CD4-positive, alpha-beta T cell treated with Interleukin-12 subunit alpha and Interleukin-12 subunit beta, for 1 hour (primary cell): Measurements from ENCODE around the gene GSTT2B.
"Not testable (repeated sequence)": the region's sequence is repeated elsewhere in the genome, so short reads cannot be mapped to it uniquely, and the experiment has no call there.

Experiments
- DNase-seq: peaks from one replicate; pipeline ENCODE4 v3.0.0-alpha.2; 2020

Gene GSTT2B

DNA sequence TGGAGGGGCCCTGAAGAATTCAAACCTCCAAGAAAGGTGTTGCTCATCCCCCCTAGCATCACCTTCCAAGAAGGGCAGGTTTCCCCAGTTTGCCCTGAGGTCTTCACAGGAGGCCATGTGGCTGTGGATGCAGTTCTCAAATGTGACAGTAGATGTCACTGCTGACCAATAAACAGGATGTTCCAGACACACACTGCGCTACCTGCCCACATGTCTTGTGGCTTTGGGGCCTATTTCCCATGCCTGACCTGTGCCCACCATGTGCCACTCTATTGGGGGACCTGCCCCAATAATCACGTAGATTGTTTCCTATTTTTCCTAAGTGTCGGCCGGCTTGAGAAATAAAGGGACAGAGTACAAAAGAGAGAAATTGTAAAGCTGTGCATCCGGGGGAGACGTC lies 23.4 kb upstream of the GSTT2B start:
- no peak for DNase-seq

DNA sequence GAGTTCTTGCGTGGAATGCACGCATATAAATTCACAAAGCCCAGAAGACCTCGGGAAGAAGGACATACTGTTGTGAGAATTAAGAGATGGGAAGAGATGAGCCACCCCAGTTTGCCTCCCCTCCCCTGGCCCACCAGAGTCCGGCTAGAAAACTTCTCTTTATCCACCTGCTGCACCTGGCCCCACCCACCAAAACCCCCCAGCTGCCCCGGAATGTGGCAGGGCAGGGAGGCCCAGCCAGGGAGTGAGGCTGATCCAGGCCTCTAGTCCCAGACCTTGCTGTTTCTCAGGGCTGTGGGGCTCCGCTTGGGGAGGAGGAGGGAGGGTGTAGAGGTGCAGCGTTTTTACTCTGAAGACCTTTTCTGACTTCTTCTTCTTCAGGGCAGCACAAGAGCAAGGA lies 19.6 kb upstream of the GSTT2B start:
- not testable (repeated sequence) for DNase-seq

DNA sequence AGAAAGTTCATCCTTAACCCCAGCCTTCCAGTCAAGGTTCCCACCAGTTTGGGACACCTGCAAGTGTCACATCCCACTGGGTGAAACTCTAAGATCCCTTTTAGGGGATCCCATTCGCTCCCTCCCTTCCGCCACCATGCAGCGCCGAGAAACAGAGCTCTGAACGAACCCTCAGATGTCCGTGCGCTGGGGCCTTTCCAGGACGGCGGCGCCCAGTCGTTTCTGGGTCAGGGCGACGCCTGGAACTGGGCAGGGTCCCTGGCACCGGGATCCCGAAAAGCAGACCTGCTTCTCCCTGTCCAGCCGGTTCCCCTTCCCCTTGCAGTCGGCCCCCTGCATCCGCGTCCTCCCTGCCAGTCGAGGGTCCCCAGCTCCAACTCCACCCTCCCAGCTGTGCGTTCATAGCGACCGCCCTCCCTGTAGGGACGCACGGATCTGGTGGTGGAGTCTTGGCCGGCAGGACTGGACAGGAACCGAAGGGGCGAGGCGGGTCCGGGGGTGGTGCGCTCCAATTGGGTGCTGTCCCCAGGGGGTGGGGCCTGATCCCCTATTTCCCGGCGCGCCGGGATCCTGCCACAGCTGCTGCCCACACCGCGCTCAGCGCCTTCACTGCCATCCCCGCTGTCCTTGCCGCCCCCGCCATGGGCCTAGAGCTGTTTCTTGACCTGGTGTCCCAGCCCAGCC lies 18.7 kb upstream of the GSTT2B start, which contains the start of gene GSTT2:
TSS of gene GSTT2 (plus strand) at position 578 of the 684 bp plus-strand sequence.
- DNase-seq = not testable (repeated sequence)

DNA sequence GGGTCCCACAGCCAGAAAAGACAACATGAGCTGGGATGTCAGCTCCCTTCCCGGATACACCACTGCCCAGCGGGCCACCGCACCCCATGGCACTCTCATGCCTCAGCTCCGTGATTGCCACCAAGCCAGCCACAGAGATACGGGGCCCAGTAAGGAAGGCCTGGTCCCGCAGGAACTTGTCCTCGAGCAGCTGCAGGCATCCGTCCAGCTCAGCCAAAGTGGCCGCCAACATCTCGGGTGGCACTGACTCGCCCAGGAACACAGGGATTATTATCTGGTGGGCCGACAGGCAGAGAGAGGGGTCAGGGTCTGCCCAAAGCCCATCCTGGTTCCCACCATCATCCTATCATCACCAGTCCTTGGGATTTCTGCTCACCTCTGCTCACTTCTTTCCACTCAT lies 16.3 kb upstream of the GSTT2B start:
- DNase-seq = not testable (repeated sequence)

DNA sequence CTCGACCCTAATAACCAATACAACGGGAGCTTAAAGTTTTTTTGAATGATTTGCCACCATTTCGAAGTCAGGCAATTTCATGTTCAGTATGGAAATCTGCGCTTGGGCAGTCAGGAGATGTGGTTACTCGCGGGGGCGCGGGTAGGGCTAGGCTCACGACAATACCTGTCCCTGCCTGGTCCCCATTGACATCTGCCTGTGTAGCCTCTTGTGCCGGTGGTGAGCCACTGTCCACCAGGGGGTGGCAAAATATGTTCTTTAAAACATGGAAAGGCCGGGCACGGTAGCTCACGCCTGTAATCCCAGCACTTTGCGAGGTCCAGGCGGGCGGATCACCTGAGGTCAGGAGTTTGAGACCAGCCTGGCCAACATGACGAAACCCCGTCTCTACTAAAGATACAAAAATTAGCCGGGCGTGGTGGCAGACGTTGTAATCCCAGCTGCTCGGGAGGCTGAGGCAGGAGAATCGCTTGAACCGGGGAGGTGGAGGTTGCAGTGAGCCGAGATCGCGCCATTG lies 13.9 kb upstream of the GSTT2B start:
- not testable (repeated sequence) for DNase-seq

DNA sequence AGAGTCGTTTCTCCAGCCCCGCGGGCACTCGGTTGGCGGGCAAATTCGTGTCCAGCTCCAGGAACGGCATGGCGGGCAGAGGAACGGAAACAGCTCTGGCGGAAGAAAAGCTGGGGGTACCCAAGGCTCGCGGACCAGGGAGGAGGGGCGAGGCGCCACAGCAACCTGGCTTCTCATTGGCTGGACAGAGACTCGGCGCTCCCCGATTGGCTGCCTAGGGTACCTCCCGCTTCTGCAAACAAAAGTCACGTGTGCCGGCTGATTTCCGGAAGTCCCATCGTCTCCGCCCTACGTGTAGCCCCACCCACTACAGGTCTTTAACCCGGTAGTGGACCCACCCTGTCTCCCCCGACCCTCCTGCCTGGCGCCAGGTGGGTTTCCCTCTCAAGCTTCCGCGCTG lies 13.3 kb upstream of the GSTT2B start, which contains the start of gene DDT:
TSS of gene DDT (minus strand) at position 97 of the 400 bp plus-strand sequence. CDS start at position 70, 27 bp downstream.
- not testable (repeated sequence) for DNase-seq

DNA sequence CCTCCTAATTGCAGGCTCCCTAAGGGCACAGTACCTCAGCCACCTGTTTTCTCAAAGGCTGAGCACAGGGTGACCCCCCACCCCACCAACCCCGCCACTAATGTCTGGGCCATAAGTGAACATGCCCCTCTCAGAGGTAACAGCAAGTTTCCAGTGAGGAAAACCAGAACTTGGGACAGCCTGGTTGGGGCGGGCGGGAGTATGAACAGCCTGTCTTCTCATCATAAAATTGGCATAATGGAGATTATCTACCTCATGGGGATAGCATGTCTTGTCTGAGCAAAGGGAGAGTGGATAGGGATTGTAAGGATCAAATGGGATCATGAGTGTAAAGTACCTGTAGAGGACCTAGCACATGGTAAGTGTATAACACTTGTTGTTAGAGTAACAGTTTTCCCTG lies 10.9 kb upstream of the GSTT2B start:
- DNase-seq = not testable (repeated sequence)

DNA sequence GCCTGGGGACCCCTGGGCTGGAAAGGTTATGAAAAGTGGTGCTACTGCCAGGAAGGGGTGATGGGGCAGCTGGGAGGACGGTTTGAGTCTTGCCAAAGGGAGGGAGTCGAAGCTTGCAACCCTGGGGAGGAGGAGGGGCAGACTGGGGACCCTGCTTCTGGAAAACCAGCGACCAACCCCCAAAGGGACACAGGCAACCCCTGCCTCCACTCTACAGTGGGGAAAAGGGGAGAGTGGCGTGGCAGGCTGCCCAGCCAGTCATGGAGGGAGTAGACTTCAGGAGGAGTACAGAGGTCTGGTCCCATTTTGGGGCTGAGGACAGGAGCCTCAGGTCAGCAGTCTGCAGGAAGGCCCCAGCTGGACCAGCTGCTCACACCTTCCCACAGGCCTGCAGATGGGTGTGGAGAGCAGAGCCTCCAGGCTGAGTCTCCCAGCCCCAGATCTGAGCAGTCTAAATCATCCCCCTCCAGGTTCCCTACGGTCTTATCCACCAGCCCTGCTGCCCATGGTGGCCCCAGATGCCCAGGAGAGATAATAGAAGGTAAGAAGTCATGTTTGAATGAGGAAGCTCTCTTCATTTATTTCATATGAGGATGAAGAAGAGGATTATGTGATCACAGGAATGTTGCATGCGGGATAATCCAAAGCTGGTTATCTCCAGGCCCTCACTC lies 10.0 kb upstream of the GSTT2B start:
- no peak for DNase-seq

DNA sequence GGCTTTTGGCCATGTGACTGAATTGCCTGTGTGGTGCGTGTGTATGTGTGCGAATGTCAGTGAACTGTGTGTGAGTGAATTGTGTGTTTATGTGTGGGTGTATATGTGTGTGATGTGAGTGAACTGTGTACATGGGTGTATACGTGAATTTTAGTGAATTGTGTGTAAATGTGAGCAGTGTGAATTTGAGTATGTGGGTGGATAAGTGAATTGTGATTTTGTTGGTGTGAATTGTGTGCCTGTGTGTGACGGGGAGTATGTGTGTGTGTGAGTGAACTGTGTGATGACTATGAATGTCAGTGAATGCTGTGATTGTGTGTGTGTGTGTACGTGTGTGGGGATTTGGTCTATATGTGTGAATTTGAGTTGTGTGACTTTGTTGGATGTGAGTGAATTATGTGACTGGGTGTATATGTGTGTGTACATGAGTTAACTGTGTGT lies 9.2 kb upstream of the GSTT2B start:
- DNase-seq = no peak

DNA sequence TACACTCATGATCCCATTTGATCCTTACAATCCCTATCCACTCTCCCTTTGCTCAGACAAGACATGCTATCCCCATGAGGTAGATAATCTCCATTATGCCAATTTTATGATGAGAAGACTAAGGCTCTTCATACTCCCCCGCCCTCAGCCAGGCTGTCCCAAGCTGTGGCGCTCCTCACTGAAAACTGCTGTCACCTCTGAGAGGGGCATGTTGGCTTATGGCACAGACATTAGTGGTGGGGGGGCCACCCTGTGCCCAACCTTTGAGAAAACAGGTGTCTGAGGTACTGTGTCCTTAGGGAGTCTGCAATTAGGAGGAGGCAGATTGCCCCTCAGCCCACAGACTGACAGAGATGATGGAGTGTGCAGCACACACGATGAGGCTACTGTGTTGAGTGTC lies 8.1 kb upstream of the GSTT2B start:
- DNase-seq = no peak

DNA sequence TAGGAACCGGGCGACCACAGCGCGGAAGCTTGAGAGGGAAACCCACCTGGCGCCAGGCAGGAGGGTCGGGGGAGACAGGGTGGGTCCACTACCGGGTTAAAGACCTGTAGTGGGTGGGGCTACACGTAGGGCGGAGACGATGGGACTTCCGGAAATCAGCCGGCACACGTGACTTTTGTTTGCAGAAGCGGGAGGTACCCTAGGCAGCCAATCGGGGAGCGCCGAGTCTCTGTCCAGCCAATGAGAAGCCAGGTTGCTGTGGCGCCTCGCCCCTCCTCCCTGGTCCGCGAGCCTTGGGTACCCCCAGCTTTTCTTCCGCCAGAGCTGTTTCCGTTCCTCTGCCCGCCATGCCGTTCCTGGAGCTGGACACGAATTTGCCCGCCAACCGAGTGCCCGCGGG lies 5.6 kb upstream of the GSTT2B start, which contains the start of gene DDTL:
TSS of gene DDTL (plus strand) at position 321 of the 400 bp plus-strand sequence. CDS start at position 348, 27 bp downstream.
- DNase-seq = not testable (repeated sequence)

DNA sequence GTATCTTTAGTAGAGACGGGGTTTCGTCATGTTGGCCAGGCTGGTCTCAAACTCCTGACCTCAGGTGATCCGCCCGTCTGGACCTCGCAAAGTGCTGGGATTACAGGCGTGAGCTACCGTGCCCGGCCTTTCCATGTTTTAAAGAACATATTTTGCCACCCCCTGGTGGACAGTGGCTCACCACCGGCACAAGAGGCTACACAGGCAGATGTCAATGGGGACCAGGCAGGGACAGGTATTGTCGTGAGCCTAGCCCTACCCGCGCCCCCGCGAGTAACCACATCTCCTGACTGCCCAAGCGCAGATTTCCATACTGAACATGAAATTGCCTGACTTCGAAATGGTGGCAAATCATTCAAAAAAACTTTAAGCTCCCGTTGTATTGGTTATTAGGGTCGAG lies 5.1 kb upstream of the GSTT2B start:
- not testable (repeated sequence) for DNase-seq

DNA sequence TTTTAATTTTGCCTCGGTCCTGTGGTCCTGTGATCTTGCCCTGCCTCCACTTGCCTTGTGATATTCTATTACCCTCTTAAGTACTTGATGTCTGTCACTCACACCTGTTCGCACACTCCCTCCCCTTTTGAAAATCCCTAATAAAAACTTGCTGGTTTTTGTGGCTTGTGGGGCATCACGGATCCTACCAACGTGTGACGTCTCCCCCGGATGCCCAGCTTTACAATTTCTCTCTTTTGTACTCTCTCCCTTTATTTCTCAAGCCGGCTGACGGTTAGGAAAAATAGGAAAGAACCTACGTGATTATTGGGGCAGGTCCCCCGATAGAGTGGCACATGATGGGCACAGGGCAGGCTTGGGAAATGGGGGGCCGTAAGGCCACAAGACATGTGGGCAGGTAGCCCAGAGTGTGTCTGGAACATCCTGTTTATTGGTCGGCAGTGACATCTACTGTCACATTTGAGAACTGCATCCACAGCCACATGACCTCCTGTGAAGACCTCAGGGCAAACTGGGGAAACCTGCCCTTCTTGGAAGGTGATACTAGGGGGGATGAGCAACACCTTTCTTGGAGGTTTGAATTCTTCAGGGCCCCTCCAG lies 4.6 kb downstream of the GSTT2B start:
- peak; percentile 84 for DNase-seq

DNA sequence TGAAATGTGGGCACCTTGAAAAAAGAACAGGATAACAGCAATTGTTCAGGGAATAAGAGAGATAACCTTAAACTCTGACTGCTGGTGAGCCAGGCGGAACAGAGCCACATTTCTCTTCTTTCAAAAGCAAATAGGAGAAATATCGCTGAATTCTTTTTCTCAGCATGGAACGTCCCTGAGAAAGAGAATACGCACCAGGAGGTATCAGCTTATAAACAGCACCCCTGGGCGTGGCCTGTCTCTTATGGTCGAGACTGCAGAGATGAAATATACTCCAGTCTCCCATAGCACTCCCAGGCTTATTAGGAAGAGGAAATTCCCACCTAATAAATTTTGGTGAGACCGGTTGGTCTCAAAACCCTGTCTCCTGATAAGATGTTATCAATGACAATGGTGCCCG lies 5.1 kb downstream of the GSTT2B start:
- not testable (repeated sequence) for DNase-seq

DNA sequence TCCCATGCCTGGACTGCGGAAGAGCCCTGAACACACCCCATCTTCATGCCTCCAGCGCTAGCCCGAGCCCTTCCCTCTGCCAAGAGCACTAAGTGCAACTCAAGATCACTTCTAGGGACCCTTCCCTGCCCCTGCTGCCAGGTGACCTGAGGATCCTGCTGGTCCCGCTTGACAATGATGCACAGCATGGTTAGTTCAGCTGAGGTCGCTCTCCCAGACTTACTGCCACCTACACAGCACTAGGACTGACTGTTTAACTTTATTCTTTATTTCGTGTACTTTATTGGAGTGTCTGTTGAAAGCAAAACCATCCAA lies 6.0 kb downstream of the GSTT2B start:
- not testable (repeated sequence) for DNase-seq

DNA sequence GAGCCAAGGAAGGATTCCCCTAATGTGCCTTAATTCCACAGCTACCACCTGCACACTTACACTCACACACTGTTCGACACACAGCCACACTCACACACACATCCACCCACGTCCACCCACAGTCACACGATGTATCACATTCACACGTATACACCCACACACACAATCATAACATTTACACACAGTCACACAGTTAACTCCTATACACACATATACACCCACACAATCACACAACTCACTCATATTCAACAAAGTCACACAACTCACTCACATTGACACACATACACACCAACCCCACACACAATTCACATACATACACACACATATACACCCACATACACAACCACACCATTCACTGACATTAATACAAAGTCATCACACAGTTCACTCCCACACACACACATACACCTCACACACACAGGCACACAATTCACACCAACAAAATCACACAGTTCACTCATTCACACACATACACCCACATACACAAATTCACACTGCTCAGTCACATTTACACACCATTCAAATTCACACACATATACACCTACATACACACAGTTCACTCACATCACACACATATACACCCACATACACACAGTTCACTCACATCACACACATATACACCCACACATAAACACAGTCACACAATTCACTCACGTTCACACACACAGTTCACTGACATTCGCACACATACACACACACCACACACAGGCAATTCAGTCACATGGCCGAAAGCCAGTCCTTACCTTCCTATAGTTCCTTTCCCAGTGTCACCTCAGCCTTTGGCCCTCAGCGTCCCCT lies 6.6 kb downstream of the GSTT2B start:
- not testable (repeated sequence) for DNase-seq

DNA sequence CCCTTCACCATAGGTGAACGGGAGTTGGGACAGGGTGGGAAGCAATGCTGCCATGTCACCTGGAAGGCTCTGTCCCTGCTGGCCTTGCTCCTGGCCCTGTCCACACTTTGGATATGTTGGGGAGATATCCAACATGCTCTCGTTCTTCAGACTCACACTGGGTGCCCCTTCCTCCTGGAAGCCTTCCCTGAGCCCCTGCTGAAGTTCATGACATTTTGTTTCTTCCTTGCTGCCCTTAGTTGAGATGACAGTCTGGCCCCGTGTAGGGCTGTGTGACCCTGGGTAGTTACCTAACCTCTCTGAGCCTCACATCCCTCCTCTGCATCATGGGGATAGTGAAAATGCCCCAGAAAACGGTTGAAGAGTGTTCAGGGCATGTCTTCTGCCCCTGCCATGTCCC lies 7.5 kb downstream of the GSTT2B start:
- DNase-seq = not testable (repeated sequence)

DNA sequence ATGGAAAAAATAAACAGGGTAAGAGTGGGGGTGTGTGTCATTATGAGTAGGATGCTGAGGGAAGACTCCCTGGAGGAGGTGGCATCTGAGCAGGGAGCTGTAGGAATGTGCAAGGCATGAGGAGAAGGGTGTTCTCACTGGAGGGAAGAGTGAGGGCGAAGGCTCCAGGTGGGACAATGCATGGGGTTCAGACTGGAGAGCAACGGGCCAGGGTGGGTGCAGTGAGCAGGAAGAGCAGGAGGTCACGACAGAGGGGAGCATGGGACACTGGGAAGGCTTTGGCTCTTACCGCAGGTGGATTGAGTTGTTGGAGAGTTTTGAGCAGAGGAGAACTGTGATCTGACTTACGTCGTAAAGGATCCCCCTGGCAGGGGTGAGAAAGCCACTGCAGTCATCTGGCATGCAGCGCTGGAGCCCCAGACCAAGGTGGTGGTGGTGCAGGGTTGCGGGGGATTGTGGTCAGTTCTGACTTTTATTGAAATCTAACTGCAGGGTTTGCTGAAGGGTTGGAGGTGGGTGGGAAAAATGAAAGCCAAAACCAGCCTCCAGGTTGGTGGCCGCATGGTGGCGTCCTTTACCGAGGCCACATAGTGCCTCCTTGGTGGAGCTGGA lies 8.1 kb downstream of the GSTT2B start:
- not testable (repeated sequence) for DNase-seq

DNA sequence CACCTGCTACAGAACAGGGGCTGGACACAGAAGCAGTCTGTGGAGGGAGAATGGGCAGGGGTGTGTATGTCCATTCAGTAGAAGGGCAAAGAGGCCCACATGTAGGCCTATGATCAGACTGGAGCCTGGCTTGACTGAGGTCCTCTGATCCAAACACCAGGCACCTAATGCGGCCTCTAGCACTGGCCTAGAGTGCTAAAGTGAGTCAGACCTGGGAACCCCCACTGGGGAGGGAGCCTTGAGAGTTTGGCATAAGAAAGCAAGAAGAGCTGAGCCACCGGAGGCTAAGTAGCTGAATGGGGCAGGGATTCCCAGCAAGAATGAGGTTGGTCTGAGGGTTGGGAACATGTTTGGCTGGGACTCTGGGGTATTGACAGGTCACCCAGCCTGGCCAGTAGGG lies 9.6 kb downstream of the GSTT2B start:
- DNase-seq = not testable (repeated sequence)

DNA sequence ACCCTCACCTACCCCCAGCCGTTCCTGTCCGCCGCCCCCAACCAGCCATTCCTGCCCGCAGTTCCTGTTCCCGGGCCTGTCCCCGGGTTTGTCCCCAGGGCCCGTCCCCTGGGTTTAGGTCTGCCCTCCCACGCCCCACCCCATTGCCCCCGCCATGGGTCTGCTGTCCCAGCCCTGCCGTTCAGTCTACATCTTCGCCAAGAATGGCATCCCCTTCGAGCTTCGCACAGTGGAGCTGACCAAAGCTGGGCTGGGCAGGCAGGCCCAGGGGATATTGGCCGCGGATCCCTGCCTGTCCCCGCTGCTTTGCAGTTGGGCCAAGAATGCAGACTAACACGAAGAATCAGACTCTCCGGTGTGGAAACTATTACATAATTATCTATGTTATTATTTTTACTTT lies 11.2 kb downstream of the GSTT2B start:
- not testable (repeated sequence) for DNase-seq

DNA sequence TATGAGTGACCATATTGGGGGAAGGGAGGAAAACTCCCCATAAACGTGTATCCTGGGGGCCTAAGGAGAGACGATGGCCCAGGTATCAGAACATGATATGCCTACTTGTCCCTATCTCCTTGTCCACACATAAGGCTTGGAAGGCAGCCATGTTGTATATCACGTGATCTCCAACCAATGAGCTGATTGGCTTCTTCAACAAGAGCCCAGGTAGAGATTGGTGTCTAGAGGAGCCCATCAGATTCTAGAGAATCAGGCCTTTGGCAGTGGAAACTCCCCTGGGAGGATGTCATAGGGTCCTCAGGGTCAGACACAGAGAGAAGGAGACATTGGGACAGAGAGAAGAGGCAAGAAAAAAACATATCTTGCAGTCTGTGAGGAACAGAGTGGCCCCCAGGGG lies 13.6 kb downstream of the GSTT2B start:
- not testable (repeated sequence) for DNase-seq

DNA sequence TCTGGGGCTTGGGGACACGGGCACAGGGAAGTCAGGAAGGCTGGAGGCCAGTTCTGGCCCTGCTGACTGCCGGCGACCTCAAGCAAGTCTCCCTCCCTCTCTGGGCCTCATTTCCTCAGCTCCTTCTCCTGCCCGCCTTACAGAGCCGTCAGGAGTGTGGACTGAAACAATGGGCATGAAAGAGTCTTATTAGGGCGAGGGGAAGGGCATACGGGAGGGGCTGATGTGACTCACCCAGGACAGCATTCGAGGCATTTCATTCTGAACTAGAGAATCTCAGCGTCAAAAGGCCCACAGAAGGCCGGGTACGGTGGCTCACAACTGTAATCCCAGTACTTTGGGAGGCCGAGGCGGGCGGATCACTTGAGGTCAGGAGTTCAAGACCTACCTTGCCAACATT lies 20.8 kb downstream of the GSTT2B start:
- DNase-seq = not testable (repeated sequence)
